ENCODE results near the gene CCDC175.

The CCDC175 gene

DNA sequence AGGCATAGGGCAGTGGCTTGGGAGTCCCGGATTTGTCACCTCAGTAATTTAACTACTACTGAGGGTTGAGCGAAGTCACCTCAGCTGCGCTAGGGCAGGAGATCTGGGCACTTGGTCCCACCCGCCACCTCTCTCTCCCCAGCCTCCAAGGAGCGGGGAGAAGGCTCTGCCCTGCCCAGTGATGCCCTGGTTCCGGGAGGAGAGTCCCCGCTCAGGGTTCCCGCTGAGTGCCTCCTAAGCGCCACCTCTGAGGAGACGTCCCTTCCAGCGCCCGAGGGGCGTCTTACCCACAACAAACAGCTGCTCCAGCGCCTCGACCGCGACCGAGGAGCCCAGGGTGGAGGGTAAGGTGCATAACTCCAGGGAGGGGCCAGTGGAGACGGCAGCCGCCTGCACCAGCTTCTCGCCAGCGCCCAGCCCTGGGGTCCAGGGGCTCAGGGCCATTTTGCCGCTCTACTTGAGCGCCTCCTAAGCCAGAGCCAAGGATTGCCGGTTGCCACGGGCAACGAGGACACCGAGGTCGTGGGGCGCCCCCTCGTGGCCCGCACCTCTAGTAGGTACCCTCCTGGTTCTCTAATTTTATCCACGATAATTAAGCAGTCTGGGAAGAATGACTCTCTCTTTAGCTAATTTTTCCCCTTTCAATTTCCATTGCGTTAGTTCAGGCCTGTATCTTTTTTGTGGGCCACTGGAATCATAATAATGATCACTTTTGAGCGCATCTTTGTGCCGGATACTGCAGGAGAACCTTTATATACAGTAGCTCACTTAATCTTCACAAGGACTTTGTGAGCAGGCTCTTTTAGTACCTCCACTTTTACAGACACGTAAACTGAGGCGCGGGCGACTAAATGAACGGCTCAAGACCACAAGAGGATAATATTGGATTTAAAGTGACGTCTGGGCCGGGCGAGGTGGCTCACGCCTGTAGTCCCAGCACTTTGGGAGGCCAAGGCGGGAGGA is at the start of gene CCDC175:
Gene CCDC175 (minus strand): TSS at position 481 of the 963 bp plus-strand sequence. CDS start 37 bp downstream, at position 444.
- no peak for DNase-seq (ENCODE audit: low read depth)

GRCh38 chr14:59622631-59623030 is 46.0 kb upstream of the CCDC175 start:
- DNase-seq (ENCODE audit: low read depth): no peak

DNA sequence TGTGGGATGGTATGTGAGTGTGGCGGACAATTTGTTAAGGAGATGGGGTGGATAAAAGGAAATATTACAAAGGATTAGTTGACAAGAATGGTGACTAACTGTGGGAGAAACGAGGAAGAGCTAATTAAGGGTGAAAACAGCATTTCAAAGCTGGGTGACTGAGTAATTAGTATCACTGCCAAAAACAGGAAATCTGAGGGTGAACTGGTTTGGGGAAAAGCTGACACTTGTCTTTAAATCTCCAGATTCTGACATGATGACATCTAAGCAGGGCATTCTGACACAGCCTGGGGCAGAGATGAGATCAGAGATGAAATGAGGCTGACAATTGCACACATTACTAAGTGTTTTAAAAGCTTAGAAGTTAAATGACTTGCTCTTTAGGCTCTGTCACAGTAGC is 42.4 kb upstream of the CCDC175 start:
- no peak for DNase-seq (ENCODE audit: low read depth)

DNA sequence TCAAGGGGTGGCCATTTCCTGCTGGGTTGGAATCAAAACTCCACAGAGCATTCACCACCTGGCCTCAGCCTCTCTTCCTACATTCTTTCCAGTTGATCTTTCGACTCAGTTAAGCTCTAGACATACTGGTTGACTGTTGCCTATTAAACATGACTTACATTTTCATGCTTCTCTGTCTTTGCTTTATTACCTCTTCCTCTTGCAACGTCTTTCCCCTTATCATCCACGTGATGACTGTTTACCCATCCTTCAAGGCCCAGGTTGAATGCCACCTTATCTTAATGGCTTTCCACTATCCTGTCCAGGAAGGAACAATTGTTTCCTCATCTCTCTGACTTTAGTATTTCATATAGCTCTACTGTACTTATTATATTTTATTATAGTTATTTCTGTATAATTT is 24.4 kb upstream of the CCDC175 start:
- DNase-seq (ENCODE audit: low read depth): no peak

- DNase-seq (ENCODE audit: low read depth): no peak
Observed at GRCh38 chr14:59600211-59600945, 23.8 kb upstream of the CCDC175 start.

- DNase-seq (ENCODE audit: low read depth): no peak
Observed at GRCh38 chr14:59595071-59595470, 18.5 kb upstream of the CCDC175 start.

GRCh38 chr14:59591641-59592370 is 15.2 kb upstream of the CCDC175 start:
- DNase-seq (ENCODE audit: low read depth): no peak

DNA sequence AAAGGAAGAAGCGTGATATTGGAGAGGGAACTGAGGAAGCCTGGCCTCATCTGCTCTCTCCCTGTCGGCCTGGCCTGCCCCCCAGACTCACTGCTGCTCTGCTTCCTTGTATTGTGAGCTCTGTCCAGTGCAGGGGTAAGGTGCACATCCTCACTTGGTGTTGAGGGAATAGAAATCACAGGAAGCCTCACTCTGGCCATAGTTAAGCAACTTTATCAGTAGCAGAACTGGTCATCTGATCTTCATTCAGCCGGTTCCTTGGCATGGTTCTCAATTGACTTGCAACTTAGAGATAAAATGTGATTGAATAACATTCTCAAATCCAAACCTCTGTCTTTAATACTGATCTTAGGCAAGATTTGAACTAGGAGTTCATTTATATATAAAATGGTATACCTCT is 11.5 kb upstream of the CCDC175 start:
- no peak for DNase-seq (ENCODE audit: low read depth)

GRCh38 chr14:59585891-59586554 is 9.4 kb upstream of the CCDC175 start:
- no peak for DNase-seq (ENCODE audit: low read depth)

DNA sequence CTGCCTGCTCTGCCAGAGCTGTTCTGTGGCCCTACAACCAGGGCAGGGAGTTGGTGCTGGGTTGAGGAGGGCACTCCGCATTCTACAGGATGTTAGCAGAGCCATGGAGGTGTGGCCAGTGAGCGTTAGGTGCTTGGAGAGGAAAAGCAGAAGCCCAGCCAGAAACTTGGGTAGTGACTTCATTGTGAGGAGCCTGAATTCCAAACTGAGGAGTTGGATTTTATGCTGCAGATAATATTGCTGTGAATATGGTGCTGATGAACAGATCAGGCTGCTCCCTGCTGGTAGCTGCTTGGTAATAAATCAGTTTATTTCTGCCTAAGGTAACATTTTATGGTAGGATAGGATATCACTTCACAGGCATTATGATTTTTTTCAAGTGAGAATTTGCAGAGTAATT is 7.1 kb upstream of the CCDC175 start:
- DNase-seq (ENCODE audit: low read depth): no peak

- no peak for DNase-seq (ENCODE audit: low read depth)
Observed at GRCh38 chr14:59582845-59583509, 6.4 kb upstream of the CCDC175 start.

DNA sequence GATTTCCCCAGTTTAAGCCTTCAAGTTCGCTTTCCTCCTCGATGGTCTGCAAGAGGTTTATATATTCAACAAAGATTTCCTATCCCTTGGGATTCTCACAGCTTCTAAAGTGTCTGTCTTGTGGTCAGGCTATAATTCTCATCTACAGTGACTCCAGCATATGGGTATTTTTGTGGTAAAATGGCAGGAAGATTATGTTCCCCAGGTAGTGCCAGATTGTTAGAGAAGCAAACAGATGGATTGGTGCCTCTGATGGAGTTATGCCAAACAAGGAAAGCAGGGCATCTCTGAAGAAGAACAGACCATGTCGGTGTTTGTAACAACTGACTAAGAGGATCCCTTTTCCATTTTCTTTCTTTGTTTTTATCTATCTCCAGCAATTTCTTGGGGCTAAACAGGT is 5.5 kb upstream of the CCDC175 start:
- DNase-seq (ENCODE audit: low read depth): no peak

GRCh38 chr14:59580911-59581310 is 4.3 kb upstream of the CCDC175 start:
- DNase-seq (ENCODE audit: low read depth): no peak

DNA sequence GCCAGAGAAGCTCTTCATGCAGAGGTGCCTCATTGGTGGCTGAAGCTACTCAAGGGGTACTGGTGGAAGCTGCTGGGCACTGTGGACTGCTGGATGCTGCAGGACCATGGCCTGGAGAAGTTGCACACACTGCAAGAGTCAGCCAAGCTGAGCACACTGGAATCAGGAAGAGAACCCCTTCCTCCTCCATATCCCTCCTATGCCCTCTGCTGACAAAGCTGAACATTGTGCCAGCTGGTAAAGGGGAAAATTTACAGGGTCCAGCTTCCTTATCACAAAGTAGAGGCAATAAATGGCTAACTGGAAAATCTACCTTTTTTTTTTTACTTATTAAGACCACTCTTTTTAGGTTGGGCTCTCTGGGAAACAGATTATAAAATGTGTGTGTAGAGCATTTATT is 6.5 kb downstream of the CCDC175 start:
- no peak for DNase-seq (ENCODE audit: low read depth)

DNA sequence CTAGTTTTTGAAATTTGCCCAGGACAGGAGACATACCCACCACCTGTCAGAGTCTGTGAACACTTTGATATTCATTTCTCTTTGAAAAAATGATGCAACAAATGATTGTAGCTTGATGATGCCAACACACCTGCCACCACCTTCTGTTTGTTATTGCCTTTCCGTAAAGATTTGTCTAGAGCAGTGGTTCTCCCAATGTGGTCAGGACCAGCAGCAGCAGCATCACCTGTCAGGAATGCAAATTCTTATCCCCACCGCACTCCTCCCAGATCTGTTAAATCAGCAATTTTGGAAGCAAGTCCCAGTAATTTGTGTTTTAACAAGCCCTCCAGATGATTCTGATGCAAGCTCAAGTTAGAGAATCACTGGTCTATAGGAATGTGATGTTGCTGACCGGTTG is 9.9 kb downstream of the CCDC175 start:
- DNase-seq (ENCODE audit: low read depth): no peak

- DNase-seq (ENCODE audit: low read depth): no peak
Observed at GRCh38 chr14:59566296-59566695, 10.3 kb downstream of the CCDC175 start.

DNA sequence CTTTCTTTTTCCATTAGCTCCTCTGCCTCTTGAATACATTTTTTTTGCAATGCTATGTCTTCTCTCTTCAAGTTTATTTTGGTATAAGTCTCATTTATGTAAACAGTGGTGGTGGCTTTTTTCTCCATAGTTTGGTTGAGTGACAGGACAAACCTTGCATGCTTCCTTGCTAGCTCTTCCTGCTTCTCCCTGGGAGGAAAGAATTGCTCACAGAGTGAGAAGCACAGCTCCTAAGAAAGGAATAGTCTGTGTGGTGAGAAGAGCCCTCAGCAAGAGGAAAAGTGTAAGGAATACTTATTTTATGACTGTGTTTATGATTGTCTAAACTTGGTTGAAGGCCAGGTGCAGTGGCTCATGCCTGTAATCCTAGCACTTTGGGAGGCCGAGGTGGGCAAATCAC is 11.5 kb downstream of the CCDC175 start:
- no peak for DNase-seq (ENCODE audit: low read depth)

DNA sequence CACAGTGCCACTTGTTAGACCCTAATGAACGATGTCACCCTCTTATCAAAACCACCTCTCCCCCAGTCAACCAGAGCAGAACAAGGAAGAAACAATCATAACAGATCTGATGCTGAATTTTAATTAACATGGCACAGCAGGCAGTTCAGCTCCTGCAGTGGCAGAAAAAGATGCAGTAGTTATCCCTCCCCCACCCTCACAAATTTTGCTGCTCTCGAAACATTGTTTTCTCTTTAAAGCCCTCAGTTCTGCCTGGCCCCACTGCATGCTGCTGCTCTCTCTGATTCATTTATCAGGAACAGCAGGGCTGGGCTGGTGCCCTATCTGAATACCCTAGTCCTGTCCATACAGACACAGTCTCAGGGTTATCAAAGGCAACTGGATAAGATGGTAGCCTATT is 12.2 kb downstream of the CCDC175 start:
- DNase-seq (ENCODE audit: low read depth): no peak

GRCh38 chr14:59547310-59547709 is 29.3 kb downstream of the CCDC175 start:
- DNase-seq (ENCODE audit: low read depth): no peak

DNA sequence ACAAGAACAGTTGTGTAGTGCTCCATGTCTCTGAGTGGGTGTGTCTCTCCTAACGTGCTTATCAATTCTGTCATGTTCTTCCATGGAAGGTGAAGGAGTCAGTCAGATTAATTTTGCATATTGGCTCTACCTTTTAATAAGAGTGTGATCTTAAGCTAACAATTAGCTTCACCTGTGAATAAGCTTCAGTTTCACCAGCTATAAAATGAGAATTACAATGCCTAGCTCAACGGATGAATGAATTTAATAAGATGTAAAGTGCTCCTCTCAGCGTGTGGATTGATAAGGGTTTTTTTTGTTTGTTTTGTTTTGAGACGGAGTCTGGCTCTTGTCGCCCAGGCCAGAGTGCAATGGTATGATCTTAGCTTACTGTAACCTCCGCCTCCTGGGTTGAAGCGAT is 32.7 kb downstream of the CCDC175 start:
- no peak for DNase-seq (ENCODE audit: low read depth)

DNA sequence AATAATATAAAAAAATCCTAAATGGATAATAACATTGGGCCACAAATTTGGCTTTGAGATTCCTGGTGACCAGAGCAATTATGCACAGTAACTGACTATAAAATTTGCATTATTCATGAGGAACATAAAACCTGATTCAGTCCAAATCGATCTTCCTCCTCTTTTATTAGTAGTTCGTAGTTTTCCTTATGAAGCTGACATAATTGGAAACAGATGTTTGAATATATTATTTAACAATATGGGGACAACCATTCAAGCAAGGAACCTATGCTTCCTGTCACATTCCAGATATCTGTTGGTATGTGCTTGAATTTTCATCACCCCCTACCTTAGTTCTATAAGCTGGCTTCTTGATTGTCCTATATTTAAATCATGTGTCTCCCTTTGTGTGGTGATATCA is 34.9 kb downstream of the CCDC175 start:
- DNase-seq (ENCODE audit: low read depth): no peak
